ENCODE results near the gene UBALD1. TPM values are rescaled to one million over a fixed set of nuclear protein-coding genes. Genes with fewer than 3 reads are reported as not detected.
A peak's percentile ranks its signal among the peaks of the same experiment; 100 is the strongest.

UBALD1 gene
- polyA plus RNA-seq, 2 of the 4 experiments (the other 2 are of a cell fraction): 10.2 to 34.1 TPM

- no peak for TF ChIP-seq POLR2A (IDR thresholded peaks at IDR 0.05; ENCODE audit: low read length)
- Histone ChIP-seq H3K4me3 (no peak overlapping the region), H3K4me2 (no peak overlapping the region), H3K9me3 (no peaks in the 10 kb centered on the region), H3K27ac (no peak overlapping the region), H3K4me1 (no peaks in the 10 kb centered on the region)
- FAIRE-seq: no peak
- DNase-seq (ENCODE audit: low read depth in 1 of 2, low spot score in 1 of 2): no peak
- WGBS (ENCODE audit: missing lambda C conversion rate): 84% methylated on average over 14 of the region's 15 CpGs
- POLR2A ChIA-PET: no interaction called here
- ATAC-seq: peak in 1 of 2 experiments; percentile 13; a peak in 3 of 6 replicates
- CTCF ChIA-PET: interaction anchor here (0.6 to 0.9 kb wide), 2 partner anchors 17 to 74 kb away, joined by 3 read pairs; no protein-coding TSS in a partner anchor
Observed at GRCh38 chr16:4604401-4604800, 10.3 kb downstream of the UBALD1 start.

- Histone ChIP-seq H3K4me3 (no peak overlapping the region), H3K27ac (no peak overlapping the region), H3K9me3 (no peaks in the 10 kb centered on the region), H3K4me2 (no peak overlapping the region), H3K4me1 (no peaks in the 10 kb centered on the region)
- TF ChIP-seq HDAC2 (IDR thresholded peaks at IDR 0.05) (no peak), SREBF2 (IDR thresholded peaks at IDR 0.05) (no peak)
- DNase-seq (ENCODE audit: low read depth in 1 of 2, low spot score in 1 of 2): no peak
- POLR2A ChIA-PET: no interaction called here
- CTCF ChIA-PET: interaction anchor here (1.4 to 2.0 kb wide), 3 partner anchors 18 to 87 kb away, joined by 3 to 7 read pairs (median 6); no protein-coding TSS in a partner anchor
- WGBS (ENCODE audit: missing lambda C conversion rate): 75% methylated on average over 13 of the region's 13 CpGs
- FAIRE-seq: no peak
- ATAC-seq: peak in 1 of 2 experiments; percentile 9; a peak in 2 of 6 replicates
Observed at GRCh38 chr16:4603624-4604170, 11.0 kb downstream of the UBALD1 start.

- POLR2A ChIA-PET: no interaction called here
- 86% methylated on average over 4 of the region's 8 CpGs for WGBS (ENCODE audit: missing lambda C conversion rate)
- CTCF ChIA-PET: interaction anchor here (0.6 to 2.0 kb wide), 5 partner anchors 17 to 187 kb away, joined by 3 to 7 read pairs (median 4); no protein-coding TSS in a partner anchor
- FAIRE-seq (no peak), ATAC-seq (0 out of 6 replicates have a peak, but pooled peaks of 1 of the 2 experiments have one; percentile 2), DNase-seq (ENCODE audit: low read depth in 1 of 2, low spot score in 1 of 2) (no peak)
- no peaks in the 10 kb centered on the region for H3K4me1 ChIP-seq
- no peaks in the 10 kb centered on the region for H3K9me3 ChIP-seq
- TF ChIP-seq RFX5 (IDR thresholded peaks at IDR 0.05) (no peak), EHMT2 (IDR thresholded peaks at IDR 0.05; ENCODE audit: low read depth) (no peak), CHD4 (IDR thresholded peaks at IDR 0.05; ENCODE audit: borderline replicate concordance) (no peak), ATOH8 (CRISPR knock-in tag; IDR thresholded peaks at IDR 0.05; ENCODE audit: low read depth) (no peak), POLR2AphosphoS2 (conservative IDR thresholded peaks at IDR 0.05; ENCODE audit: low read length) (no peak), ZSCAN20 (CRISPR knock-in tag; IDR thresholded peaks at IDR 0.05) (no peak)
- H3K4me3 ChIP-seq: no peak overlapping the region
- H3K4me2 ChIP-seq: no peak overlapping the region
- no peak overlapping the region for H3K27ac ChIP-seq
Observed at GRCh38 chr16:4602331-4602730, 12.4 kb downstream of the UBALD1 start.

- H3K4me3 ChIP-seq: no peak overlapping the region
- H3K9me3 ChIP-seq: no peaks in the 10 kb centered on the region
- no peak for ATAC-seq
- no peak overlapping the region for H3K4me2 ChIP-seq
- 80% methylated on average over 6 of the region's 6 CpGs for WGBS (ENCODE audit: missing lambda C conversion rate)
- no peak for TF ChIP-seq FOXS1 (CRISPR knock-in tag; IDR thresholded peaks at IDR 0.05)
- no peak for TF ChIP-seq MAX (IDR thresholded peaks at IDR 0.05)
- TF ChIP-seq HOXB5 (CRISPR knock-in tag; IDR thresholded peaks at IDR 0.05): no peak
- TF ChIP-seq HOXA7 (CRISPR knock-in tag; IDR thresholded peaks at IDR 0.05): no peak
- TF ChIP-seq ZNF302 (CRISPR knock-in tag; IDR thresholded peaks at IDR 0.05): no peak
- TF ChIP-seq EHMT2 (IDR thresholded peaks at IDR 0.05; ENCODE audit: low read depth): no peak
- TF ChIP-seq E2F6 (IDR thresholded peaks at IDR 0.05; ENCODE audit: borderline replicate concordance, low read depth): no peak
- TF ChIP-seq RNF2 (IDR thresholded peaks at IDR 0.05; ENCODE audit: borderline replicate concordance, low read depth): no peak
- TF ChIP-seq NPAS2 (CRISPR knock-in tag; IDR thresholded peaks at IDR 0.05; ENCODE audit: borderline replicate concordance): no peak
- TF ChIP-seq CHD4 (IDR thresholded peaks at IDR 0.05; ENCODE audit: borderline replicate concordance): no peak
- no peak for TF ChIP-seq JUN (IDR thresholded peaks at IDR 0.05)
- TF ChIP-seq MAZ (IDR thresholded peaks at IDR 0.05; ENCODE audit: borderline replicate concordance, low read depth, low read length): no peak
- TF ChIP-seq USF2 (IDR thresholded peaks at IDR 0.05): no peak
- TF ChIP-seq KDM5A (IDR thresholded peaks at IDR 0.05): no peak
- no peak for TF ChIP-seq ZC3H11A (IDR thresholded peaks at IDR 0.05)
- no peak for FAIRE-seq
- 0 out of 3 replicates have a peak, but pooled peaks cover 5% of the 10 kb centered on the region for H3K4me1 ChIP-seq
- POLR2A ChIA-PET: no interaction called here
- H3K27ac ChIP-seq: no peak overlapping the region
- CTCF ChIA-PET: interaction anchor here (0.6 to 2.0 kb wide), 5 partner anchors 16 to 188 kb away, joined by 3 to 7 read pairs (median 4); no protein-coding TSS in a partner anchor
- DNase-seq (ENCODE audit: low read depth in 1 of 2, low spot score in 1 of 2): no peak
Observed at GRCh38 chr16:4601864-4602186, 12.9 kb downstream of the UBALD1 start.
